HepG2 (cell line): Measurements from ENCODE around the gene EMILIN3. TPM values are rescaled to one million over a fixed set of nuclear protein-coding genes. Genes with fewer than 3 reads are reported as not detected.

Source experiments
- CBX1 ChIP-seq: IDR thresholded peaks from one replicate; pipeline ENCODE4 v1.6.1; 2016; ENCODE audit warnings: antibody characterized with exemption, low read depth
- ELK4 ChIP-seq: sonication (generic); formaldehyde crosslinking; IDR thresholded peaks from 2 replicates; pipeline ENCODE4 v1.9.0; 2021; ENCODE audit warnings: missing genetic modification reagents, borderline replicate concordance
- KLF6 ChIP-seq: IDR thresholded peaks from 2 replicates; pipeline ENCODE4 v1.8.0; 2016; ENCODE audit warnings: missing biosample characterization, missing genetic modification reagents
- MAFK ChIP-seq, 2 experiments: IDR thresholded peaks in 1 of 2; conservative IDR thresholded peaks in 1 of 2; 2 replicates each; pipeline ENCODE4 v1.6.1; 2011; ENCODE audit warnings: improper control_type of control experiment in 2 of 2, low read length in 2 of 2
- MBD4 ChIP-seq: IDR thresholded peaks from 2 replicates; pipeline ENCODE4 v1.6.1; 2012; ENCODE audit warnings: low read length, inconsistent platforms, borderline replicate concordance
- MEF2D ChIP-seq: sonication (generic); formaldehyde crosslinking; IDR thresholded peaks from 2 replicates; pipeline ENCODE4 v1.5.1; 2020; ENCODE audit warnings: mild to moderate bottlenecking, missing genetic modification reagents
- MXI1 ChIP-seq: IDR thresholded peaks from 3 replicates; pipeline ENCODE4 v1.6.1; 2012; ENCODE audit warnings: low read depth, low read length, inconsistent platforms, borderline replicate concordance
- NR3C1 ChIP-seq: sonication (generic); formaldehyde crosslinking; IDR thresholded peaks from 2 replicates; pipeline ENCODE4 v1.4.0; 2020; ENCODE audit warnings: missing genetic modification reagents
- PHF8 ChIP-seq: sonication (generic); formaldehyde crosslinking; IDR thresholded peaks from 2 replicates; pipeline ENCODE4 v1.5.0; 2020; ENCODE audit warnings: missing genetic modification reagents
- RBM22 ChIP-seq: fragments of 200-400 bp; formaldehyde crosslinking; optimal IDR thresholded peaks from 2 replicates; pipeline ENCODE3; 2017; ENCODE audit warnings: mild to moderate bottlenecking, low read length, moderate library complexity
- RERE ChIP-seq: IDR thresholded peaks from 2 replicates; pipeline ENCODE4 v1.6.1; 2016; ENCODE audit warnings: low read depth, missing genetic modification reagents, missing compliant biosample characterization
- SOX6 ChIP-seq, 2 experiments: fragments of 450-650 bp in 1 of 2; sonication (generic) in 1 of 2; formaldehyde crosslinking in 1 of 2; IDR thresholded peaks; 2 replicates each; pipeline versions ENCODE4 v1.4.0 to v1.6.1; 2017 to 2020; ENCODE audit warnings: antibody characterized with exemption in 1 of 2, mild to moderate bottlenecking in 1 of 2, missing genetic modification reagents in 1 of 2
- SRY ChIP-seq: sonication (generic); formaldehyde crosslinking; IDR thresholded peaks from 2 replicates; pipeline ENCODE4 v1.8.0; 2022; ENCODE audit warnings: mild to moderate bottlenecking, missing genetic modification reagents
- XRCC5 ChIP-seq: fragments of 200-400 bp; formaldehyde crosslinking; optimal IDR thresholded peaks from 2 replicates; pipeline ENCODE3; 2017; ENCODE audit warnings: mild to moderate bottlenecking, low read length
- ZFP62 ChIP-seq: sonication (generic); formaldehyde crosslinking; IDR thresholded peaks from 2 replicates; pipeline ENCODE4 v1.4.0; 2020; ENCODE audit warnings: missing genetic modification reagents
- ZNF549 ChIP-seq: sonication (generic); formaldehyde crosslinking; IDR thresholded peaks from 2 replicates; pipeline ENCODE4 v1.5.0; 2020; ENCODE audit warnings: missing genetic modification reagents
- ZNF619 ChIP-seq: sonication (generic); formaldehyde crosslinking; IDR thresholded peaks from 2 replicates; pipeline ENCODE4 v1.4.0; 2020; ENCODE audit warnings: mild to moderate bottlenecking, missing genetic modification reagents
- polyA plus RNA-seq, 8 experiments: library from polyadenylated mRNA; depleted of rRNA in 3 of 8; stranded (reverse) in 7 of 8; unstranded in 1 of 8; fragments of >200 nt; fragmentation: Illumina TruSeq in 4 of 8; extraction: Trizol in 4 of 8; gene quantifications; 2 replicates each; pipeline versions ENCODE4 v1.2.1 to v1.2.3, GENCODE V29; 2011 to 2016; ENCODE audit warnings: low read depth in 4 of 8, missing spikeins in 1 of 8, mixed read lengths in 1 of 8; ENCODE audit not compliant: insufficient read depth in 1 of 8
- total RNA-seq, 5 experiments: library from RNA; depleted of rRNA; stranded (reverse); fragments of >200 nt; fragmentation: Illumina TruSeq; extraction: Trizol; gene quantifications; 2 replicates each; pipeline ENCODE4 v1.2.3, GENCODE V29; 2016; ENCODE audit warnings: low read depth in 1 of 5
- TF ChIP-seq, protein P1 (sequence below): IDR thresholded peaks from 2 replicates; pipeline ENCODE4 v1.6.1; 2012; ENCODE audit warnings: low read depth, low read length, improper control_type of control experiment
- TF ChIP-seq, protein P2 (sequence below): sonication (generic); formaldehyde crosslinking; IDR thresholded peaks from 2 replicates; pipeline ENCODE4 v1.5.1; 2020; ENCODE audit warnings: missing genetic modification reagents, mild to moderate bottlenecking, borderline replicate concordance
- TF ChIP-seq, protein P3 (sequence below): sonication (generic); formaldehyde crosslinking; IDR thresholded peaks from 2 replicates; pipeline ENCODE4 v1.5.0; 2020; ENCODE audit warnings: missing genetic modification reagents

The EMILIN3 gene
- total and polyA plus RNA-seq, 2 of the 13 experiments (the other 11 are each of a cell fraction or from before 2014, with no cell fraction given): 0.25 to 0.29 TPM

DNA sequence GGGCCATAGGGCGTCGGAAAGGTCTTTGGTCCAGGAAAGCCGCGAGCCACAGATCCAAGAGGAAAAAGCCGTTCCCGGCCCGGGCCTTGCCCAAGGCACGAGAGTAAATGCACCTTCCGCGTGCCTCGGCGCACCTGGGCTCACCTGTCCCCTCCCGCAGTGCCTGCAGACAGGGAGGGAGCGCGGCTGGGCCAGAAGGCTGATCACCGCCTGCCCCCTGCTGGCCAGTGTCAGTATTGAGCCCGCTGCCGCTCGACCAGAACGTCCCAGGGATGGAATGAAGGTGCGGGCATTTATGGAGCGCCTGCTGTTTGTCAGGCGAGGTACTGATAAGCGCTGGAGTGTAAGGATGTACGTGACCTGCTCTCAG, 26.7 kb downstream of the EMILIN3 start (continued):
- TF ChIP-seq ZNF619 (CRISPR knock-in tag) (peak; percentile 97; the same call in 1 of the 2 replicates), MBD4 (no peak), KLF6 (peak; percentile 71; the same call in 1 of the 2 replicates), SOX6 (IDR thresholded peaks at IDR 0.05) (no peak), SOX6 (CRISPR knock-in tag; IDR thresholded peaks at IDR 0.05) (peak; percentile 44; the same call in 1 of the 2 replicates), NR3C1 (CRISPR knock-in tag) (no peak), ZNF549 (no peak), ELK4 (CRISPR knock-in tag) (no peak), XRCC5 (peak; percentile 97), MXI1 (peak; percentile 47; the same call in 1 of the 3 replicates), RBM22 (no peak), RERE (CRISPR knock-in tag) (no peak), ZFP62 (CRISPR knock-in tag) (no peak), MAFK (conservative IDR thresholded peaks at IDR 0.05 in 1 of 2, IDR thresholded peaks at IDR 0.05 in 1 of 2; ENCODE audit: low read length in 2 of 2) (no peak), PHF8 (CRISPR knock-in tag) (no peak), MEF2D (CRISPR knock-in tag) (peak; percentile 74; the same call in 1 of the 2 replicates), SRY (CRISPR knock-in tag) (0 out of 2 replicates have a peak, but pooled peaks have one; percentile 45), CBX1 (peak; percentile 56)
- TF ChIP-seq, protein P1, sequence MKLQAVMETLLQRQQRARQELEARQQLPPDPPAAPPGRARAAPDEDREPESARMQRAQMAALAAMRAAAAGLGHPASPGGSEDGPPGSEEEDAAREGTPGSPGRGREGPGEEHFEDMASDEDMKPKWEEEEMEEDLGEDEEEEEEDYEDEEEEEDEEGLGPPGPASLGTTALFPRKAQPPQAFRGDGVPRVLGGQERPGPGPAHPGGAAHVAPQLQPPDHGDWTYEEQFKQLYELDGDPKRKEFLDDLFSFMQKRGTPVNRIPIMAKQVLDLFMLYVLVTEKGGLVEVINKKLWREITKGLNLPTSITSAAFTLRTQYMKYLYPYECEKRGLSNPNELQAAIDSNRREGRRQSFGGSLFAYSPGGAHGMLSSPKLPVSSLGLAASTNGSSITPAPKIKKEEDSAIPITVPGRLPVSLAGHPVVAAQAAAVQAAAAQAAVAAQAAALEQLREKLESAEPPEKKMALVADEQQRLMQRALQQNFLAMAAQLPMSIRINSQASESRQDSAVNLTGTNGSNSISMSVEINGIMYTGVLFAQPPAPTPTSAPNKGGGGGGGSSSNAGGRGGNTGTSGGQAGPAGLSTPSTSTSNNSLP: peak; percentile 64; the same call in 1 of the 2 replicates
- TF ChIP-seq, protein P2, sequence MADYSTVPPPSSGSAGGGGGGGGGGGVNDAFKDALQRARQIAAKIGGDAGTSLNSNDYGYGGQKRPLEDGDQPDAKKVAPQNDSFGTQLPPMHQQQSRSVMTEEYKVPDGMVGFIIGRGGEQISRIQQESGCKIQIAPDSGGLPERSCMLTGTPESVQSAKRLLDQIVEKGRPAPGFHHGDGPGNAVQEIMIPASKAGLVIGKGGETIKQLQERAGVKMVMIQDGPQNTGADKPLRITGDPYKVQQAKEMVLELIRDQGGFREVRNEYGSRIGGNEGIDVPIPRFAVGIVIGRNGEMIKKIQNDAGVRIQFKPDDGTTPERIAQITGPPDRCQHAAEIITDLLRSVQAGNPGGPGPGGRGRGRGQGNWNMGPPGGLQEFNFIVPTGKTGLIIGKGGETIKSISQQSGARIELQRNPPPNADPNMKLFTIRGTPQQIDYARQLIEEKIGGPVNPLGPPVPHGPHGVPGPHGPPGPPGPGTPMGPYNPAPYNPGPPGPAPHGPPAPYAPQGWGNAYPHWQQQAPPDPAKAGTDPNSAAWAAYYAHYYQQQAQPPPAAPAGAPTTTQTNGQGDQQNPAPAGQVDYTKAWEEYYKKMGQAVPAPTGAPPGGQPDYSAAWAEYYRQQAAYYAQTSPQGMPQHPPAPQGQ (CRISPR knock-in tag): no peak
- TF ChIP-seq, protein P3, sequence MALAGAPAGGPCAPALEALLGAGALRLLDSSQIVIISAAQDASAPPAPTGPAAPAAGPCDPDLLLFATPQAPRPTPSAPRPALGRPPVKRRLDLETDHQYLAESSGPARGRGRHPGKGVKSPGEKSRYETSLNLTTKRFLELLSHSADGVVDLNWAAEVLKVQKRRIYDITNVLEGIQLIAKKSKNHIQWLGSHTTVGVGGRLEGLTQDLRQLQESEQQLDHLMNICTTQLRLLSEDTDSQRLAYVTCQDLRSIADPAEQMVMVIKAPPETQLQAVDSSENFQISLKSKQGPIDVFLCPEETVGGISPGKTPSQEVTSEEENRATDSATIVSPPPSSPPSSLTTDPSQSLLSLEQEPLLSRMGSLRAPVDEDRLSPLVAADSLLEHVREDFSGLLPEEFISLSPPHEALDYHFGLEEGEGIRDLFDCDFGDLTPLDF (CRISPR knock-in tag): no peak
